Fibroblast of mammary gland (primary cell): Measurements from ENCODE around the gene TPO.

Source experiments
- DNase-seq: peaks from one replicate; pipeline ENCODE4 v3.0.0-alpha.2; 2010; ENCODE audit warnings: low read depth
- H3K4me3 ChIP-seq: 2 replicates; pipeline ENCODE4 v1.5.1; 2011; ENCODE audit warnings: low read depth, mild to moderate bottlenecking, low read length, moderate library complexity; ENCODE audit not compliant: control insufficient read depth
- TF ChIP-seq, protein P1 (sequence below): conservative IDR thresholded peaks from 2 replicates; pipeline ENCODE4 v1.5.1; 2011; ENCODE audit warnings: low read depth, low read length, inconsistent platforms; ENCODE audit not compliant: control insufficient read depth, insufficient read depth

The TPO gene

DNA sequence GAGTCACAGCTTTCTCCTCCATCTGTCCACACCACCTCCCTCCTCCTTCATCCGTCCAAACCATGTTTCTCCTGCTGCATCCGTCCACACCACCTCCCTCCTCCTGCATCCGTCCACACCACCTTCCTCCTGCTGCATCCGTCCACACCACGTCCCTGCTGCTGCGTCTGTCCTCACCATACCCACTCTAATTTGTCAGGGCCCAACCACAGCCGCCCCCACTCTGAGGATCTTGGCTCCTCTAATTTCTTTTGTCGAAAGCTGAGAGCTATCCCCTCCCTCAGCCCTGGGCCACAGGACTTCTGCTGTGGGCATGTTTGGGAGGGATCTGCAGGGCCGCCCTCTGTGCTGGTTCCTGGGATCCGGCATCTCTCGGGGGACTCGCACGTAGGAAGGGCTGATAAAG lies 67.4 kb downstream of the TPO start:
- no peak for DNase-seq
- TF ChIP-seq, protein P1, sequence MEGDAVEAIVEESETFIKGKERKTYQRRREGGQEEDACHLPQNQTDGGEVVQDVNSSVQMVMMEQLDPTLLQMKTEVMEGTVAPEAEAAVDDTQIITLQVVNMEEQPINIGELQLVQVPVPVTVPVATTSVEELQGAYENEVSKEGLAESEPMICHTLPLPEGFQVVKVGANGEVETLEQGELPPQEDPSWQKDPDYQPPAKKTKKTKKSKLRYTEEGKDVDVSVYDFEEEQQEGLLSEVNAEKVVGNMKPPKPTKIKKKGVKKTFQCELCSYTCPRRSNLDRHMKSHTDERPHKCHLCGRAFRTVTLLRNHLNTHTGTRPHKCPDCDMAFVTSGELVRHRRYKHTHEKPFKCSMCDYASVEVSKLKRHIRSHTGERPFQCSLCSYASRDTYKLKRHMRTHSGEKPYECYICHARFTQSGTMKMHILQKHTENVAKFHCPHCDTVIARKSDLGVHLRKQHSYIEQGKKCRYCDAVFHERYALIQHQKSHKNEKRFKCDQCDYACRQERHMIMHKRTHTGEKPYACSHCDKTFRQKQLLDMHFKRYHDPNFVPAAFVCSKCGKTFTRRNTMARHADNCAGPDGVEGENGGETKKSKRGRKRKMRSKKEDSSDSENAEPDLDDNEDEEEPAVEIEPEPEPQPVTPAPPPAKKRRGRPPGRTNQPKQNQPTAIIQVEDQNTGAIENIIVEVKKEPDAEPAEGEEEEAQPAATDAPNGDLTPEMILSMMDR, result no peak
- no peak overlapping the region for H3K4me3 ChIP-seq

DNA sequence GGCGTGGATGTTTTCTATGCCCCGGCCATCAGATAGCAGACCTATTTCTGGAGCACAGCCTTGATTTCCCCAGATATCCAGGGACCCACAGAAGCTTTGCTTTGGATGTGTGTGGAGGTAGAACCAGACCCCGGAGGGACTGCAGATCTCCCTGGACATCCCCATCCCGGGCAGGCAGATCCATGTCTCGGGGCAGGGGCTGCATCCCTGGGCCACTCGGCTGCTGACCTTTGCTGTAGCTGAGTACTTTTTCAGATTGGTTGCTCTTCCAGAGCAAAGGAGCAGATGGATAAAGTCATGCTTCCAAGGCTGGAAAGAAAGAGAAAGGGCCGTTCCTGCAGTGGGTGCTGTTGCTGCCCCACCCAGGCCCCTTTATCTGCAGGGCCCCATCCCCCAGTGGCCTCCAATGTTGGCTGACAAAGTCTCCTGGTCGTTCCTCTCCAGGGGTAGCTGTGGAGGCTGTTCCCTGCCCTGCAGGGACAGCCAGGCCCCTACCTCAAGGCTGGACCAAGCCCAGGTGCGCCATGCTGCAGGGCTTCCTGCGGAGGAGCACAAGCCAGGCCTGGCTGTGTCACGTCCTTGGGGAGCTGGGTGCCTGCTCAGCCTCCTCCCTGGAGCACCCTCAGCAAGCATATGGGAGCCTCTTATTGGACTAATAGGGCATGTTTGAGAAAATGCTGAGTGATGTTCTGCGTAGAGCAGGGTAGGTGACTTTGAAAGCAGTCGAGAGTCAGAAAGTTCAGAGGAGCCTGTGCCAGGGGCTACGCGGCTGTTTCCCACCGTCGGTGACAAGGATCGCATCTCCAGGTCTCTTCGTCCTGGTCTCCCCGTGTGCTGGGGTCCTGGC lies 68.4 kb downstream of the TPO start:
- TF ChIP-seq, protein P1, result no peak
- DNase-seq, result no peak
- no peak overlapping the region for H3K4me3 ChIP-seq

DNA sequence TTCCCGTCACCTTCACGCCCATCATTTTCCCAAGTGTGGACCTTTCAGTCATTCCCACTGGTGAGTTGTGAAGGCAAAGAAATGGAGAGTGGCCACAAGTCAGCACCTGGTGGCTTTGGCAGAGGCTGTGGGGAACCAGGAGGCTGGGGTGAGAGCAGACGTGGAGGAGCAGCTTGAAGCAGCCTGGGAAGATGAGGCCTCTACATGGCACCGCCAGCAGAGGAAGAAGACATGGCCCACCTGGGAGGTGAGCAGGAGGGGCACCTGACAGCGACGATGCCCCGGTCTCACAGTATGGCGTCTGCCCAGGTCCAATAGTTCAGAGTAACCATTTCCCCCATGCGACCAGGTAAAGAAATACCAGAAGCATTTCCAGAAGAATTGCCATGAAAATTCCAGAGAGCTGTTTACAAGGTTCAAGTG lies 69.0 kb downstream of the TPO start:
- no peak for DNase-seq
- H3K4me3 ChIP-seq, result no peak overlapping the region
- TF ChIP-seq, protein P1, result no peak

DNA sequence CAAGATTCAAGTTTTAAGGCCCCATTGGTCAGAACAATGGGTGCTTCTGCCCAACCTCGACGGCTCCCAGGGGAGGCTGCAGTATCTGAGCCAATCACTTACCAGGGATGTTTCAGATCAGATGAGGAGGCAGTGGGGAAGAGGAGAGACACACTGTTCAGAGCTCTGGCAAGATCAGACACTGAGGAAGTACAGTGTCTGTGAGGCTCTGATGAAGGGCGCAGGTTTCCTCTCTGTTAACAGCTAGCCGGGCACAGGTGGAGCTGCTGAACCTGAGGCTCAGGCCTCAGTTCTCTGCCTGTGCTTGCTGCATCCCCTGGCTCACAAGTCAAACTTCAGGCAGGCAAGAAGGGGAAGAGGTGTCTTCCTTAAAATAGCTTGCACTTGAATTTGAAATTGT lies 69.7 kb downstream of the TPO start:
- H3K4me3 ChIP-seq, result no peak overlapping the region
- DNase-seq, result no peak
- TF ChIP-seq, protein P1, result no peak

DNA sequence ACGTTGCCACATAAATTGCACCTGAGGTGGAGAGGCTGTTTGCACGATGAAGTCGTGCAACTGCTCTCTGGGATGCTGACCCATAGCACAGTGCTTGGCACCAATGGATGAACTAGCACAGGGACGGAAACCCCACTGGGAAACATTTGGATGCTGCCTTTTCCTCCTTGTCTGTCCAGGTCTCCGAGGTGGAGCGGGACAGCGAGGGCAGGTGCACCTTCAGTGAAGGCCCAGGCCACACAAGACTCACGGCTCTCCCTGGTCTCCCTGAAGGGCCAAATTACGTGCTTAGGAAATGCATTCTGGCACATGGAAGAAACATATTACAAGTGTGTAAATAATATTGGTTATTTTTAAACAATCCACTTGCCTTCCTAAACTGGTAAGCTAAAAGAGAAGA lies 70.3 kb downstream of the TPO start:
- no peak for DNase-seq
- TF ChIP-seq, protein P1, result no peak
- no peak overlapping the region for H3K4me3 ChIP-seq

DNA sequence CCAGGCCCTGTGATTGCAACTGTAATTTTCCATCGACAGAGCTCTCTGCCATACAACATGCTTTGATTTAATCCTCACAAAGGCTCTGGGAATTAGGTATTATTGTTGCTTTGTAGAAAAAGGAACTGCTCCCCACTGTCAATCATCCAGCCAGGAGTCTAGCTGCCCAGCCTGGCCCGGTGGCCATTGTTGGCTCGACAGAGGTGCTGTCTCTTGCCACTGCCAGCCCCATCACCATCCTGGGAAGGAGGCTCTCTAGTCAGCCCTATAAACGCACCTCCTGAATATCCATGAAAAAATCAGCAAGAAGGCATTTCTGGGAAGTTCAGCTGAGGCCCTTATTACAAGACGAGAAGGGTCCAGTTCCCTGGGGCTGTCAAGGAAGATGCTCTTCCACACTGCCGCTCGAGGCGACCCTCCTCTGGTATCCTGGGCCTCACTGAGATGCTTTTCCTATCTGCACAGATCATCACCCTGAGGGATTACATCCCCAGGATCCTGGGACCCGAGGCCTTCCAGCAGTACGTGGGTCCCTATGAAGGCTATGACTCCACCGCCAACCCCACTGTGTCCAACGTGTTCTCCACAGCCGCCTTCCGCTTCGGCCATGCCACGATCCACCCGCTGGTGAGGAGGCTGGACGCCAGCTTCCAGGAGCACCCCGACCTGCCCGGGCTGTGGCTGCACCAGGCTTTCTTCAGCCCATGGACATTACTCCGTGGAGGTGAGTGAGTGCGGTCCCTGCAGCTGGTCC lies 71.0 kb downstream of the TPO start:
- TF ChIP-seq, protein P1, result no peak
- no peak overlapping the region for H3K4me3 ChIP-seq
- DNase-seq, result no peak
